NCI-H510A (cell line): ENCODE data around the gene MLLT6.

ENCODE experiments used
- DNase-seq: peaks from one replicate; lab custom pipeline; 2025; lab: John Stamatoyannopoulos, UW

Gene MLLT6

GRCh38 chr17:38704606-38705522 is at the start of gene MLLT6:
TSS of gene MLLT6 (plus strand) at chr17:38705273. CDS start at chr17:38705633, 360 bp downstream.
- DNase-seq, result peak; percentile 90

DNA sequence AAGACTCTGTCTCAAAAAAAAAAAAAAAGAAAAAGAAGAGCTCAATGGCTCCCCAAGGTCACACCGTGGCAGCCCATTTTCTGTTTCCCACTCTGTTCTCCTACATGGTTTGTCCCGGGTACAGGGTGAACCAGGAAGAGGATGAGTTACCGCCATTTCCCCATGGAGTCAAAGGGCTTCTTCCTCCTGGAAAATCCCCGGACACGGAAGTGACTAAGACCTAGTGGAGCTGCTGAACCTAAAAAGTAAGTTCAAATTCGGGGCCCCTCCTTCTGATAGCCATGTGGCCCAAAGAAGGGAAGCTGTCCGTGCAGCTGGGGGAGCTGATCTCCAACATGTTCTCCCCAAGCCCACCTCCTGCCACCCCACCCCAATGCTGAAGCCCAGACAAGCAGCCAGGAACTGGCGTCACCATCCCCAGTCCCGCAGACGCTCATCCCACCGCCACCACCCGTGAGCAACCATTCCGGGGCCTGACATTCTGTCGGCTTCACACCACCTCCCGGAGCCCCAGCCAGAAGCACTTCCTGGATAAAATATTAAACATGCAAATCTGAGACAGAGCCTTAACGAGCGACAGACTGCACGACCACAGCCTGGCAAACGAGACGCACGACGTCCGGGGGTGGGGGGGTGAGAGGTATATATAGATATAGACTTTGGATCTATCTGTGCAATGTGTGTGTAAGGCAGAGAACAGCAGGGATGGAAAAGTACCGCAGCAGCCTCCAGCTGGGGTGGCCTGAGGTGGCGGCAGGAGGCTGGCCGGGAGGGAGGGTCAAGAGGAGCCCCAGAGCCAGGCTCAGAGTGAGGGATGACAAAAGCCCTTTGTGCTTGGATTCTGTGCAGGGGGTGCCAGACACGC is 47.9 kb upstream of the MLLT6 start:
- no peak for DNase-seq

GRCh38 chr17:38657824-38658740 is 47.0 kb upstream of the MLLT6 start:
- no peak for DNase-seq

DNA sequence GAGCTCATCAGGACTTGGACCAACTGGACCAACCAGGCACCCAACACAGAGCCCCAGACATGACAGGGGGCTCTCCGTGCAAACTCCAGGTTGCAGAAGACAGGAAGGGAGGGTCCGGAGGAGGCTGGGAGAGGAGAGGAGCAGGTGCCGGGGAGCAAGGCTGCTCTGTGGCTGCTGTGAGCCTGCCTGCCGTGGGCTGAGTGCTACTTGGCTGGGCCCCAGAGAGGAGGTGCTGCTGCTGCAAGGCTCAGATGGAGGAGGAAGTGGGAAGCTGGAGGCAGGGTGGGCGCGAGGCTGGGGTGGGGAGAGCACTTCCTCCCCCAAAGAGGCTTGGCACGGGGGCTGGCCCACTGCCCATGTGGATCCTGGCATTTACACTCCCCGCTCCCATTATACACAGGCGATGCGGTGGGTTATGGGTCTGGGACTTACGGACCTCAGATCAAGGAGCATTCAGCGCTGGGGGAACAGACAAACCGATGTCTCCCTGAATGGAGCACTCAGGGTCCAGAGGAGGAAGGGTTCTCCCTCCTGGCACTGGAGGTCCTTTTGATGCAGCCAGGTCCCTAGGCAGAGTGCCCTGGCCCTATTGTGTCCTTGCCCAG is 46.2 kb upstream of the MLLT6 start:
- DNase-seq, result no peak

GRCh38 chr17:38659415-38659814 is 45.7 kb upstream of the MLLT6 start:
- DNase-seq, result no peak

- peak; percentile 28 for DNase-seq
These were observed 44.7 kb upstream of the MLLT6 start for GRCh38 chr17:38660097-38661025.

DNA sequence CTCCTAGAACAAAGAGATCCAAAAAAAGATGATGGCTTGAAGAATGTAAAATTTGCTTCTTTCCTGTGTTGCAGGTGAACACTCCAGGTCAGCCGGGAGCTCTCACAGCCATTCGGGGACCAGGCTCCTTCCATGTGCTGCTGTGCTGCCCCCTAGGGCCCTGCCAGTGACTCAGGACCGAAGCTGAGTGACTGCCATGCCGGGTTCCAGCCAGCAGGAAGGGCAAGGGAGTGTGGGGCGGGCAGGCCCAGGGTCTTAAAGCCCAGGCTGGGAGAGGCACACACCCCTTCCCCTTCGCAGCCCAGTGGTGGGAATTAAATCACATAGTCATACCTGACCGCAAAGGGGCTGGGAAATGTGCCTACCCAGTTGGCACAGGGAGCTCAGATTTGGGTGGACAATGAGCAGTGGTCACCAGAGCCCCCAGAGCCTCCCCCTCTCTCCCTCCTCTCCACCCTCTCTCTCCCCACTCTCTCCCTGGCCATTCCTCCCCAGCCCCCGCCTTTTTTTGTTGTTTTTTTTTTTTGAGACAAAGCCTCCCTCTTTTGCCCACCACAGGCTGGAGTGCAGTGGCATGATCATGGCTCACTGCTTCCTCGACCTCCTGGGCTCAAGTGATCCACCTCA is 41.8 kb upstream of the MLLT6 start:
- DNase-seq, result peak; percentile 77

DNA sequence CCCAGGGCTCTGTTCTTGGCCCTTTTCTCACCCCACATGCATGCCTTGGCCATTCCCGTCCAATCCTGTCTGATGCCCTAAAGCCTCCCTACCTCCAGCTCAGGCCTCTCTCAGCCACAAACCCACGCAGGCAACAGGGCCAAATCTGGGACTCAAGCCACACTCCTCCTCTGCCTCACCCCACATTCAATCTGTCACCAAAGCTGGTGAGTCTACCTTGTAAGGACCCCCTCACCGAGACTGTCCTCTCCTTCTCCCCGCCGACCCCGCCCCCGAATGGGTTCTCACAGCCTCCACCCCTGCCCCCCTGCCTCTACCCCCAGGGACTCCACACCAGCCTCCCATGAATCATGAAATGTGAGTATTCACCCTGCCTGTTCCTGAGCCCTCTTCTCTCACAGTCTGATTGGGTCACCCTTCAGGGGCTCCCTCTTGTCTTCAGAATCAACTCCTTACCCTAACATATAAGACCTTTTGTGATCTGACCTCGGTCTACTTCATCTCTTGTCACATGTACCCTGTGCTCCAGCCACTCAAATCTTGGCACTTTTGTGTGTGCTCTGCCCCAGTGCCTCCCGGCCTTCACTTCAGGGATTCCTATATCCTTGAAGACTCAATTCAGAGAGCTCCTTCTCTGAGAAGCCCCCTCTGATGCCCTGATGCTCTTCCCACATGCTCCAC is 41.0 kb upstream of the MLLT6 start:
- DNase-seq, result no peak

- DNase-seq, result peak; percentile 7
These were observed 37.8 kb upstream of the MLLT6 start for GRCh38 chr17:38667099-38667786.

DNA sequence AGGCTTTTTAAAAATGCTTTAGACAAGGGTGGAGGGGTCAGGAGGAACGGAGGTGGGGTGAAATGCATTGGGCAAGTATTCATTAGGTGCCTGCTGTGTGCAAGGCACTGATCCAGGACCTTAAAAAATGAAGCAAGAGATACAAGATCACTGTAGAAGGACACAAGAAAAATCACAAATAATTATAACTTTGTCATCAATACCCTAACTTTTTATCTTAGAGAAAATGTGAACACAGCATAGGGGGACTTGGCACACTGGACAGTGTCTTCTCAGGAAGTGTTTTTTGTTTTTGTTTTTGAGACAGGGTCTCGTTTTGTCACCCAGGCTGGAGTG is 37.3 kb upstream of the MLLT6 start:
- DNase-seq, result no peak

GRCh38 chr17:38669520-38669919 is 35.6 kb upstream of the MLLT6 start:
- DNase-seq, result no peak

DNA sequence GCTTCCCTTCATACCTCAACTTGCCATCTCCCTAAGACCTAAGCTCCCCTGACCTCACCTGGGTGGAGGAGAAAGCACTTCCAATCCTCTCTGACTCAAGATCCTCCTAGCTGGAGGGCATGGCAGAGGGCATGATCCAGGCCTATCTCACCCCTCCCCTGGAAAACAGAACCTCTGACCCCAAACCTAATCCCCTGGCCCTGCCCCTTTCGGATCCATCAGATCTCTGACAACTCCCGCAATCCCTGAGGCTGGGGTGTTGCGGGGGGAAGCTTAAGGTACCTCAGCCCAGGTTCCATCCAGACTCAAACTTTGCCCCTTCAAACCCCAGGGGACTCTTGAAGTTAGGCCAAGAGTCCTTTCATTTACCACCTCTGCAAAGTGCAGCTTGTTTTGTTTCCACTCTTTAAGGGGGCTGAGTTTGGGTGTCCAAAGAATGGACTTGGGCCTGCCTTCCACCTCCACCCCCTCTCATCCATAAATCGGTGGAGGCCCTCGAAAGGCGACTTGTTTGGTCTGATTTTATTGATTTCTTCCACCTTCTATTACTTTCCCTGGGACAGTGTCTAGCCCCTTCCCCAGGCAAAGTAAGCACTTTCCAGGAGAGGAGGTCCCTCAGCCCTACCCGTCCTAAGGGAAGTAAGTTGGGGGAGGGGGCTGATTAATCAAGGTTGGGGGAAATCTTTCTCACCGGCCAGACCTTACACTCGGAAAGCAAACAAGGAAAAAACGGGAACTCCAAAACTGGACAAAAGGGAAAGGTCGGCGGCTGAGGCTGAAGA is 32.9 kb upstream of the MLLT6 start:
- DNase-seq, result no peak

DNA sequence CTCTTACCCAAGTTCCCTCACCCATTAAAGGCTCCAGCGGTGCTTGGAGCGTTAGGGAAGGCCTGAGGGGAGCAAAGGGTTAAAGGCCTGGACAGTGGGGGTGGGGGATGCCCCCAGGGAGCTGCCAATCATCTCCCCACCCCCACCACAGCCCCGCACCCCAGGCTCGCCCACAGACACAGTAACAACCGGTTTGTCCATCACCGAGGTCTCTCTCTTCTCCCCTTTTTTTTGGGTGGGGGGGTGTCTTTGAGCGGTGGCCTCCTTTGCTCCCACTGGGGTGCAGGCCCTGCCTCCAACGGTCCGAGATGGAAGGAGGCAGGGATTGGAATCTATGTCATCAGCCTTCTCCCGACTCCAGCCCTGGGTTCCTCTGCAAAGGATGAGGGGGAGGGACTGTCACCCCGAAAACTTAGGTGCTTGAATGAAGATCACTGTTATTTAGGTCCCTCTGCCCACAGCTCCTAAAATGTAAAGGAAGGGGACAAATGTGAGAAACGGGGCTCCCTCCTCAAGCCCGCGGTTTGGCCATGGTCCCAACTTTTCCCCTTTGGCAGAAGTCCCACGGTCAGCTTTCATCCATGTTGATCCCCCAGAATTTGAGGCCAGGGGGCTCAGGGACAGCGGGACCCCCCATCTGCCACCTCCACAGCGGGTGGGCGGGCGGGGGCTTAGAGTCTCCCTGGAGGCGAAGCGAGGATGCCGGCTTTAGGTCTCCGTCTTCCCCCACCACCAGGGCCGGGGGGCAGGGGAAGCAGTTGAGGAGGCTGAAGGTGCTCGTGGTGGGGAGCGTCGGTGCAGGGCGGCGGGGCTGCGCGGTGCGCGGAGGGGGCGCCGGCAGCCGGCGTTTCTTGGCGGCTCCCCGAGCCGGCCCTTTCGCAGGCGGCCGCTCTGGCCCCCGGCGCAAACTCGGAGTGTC is 32.0 kb upstream of the MLLT6 start:
- DNase-seq, result no peak

- DNase-seq, result no peak
These were observed 31.4 kb upstream of the MLLT6 start for GRCh38 chr17:38673707-38674013.

DNA sequence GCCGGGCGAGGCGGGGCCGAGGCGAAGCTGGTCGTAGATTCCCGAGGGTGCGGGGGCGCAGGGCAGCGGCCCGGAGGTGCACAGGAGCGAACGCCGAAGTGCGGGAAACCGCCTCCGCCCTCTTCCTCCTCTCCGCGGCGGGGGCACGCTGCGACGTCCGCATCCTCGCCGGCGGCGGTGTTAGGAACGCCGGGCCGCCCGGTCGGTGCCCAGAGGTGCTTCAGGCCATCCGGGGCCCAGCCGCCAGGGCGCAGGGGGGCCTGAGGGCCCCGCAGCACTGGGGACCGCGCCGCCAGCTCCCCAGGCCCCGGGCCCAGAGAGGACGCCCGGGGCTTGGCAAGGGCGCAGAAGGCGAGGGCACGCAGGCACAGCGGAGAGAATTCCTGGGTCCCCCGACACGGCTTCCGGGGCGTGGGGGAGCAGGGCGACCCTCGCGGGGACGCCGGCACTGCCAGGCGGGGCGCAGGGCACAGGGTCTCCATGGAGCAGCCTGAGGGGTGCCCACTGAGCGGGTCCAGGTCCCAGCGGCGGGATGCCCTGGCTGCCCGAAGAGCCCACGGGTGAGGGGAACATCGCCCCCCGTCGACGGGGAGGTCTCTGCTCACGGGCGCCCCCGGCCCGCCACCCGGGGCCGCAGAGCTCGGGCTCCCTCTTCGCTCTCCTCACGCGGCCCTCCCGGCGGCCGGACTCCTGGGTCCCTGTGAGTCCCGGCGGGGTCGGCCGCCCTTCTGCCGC is 30.9 kb upstream of the MLLT6 start:
- peak; percentile 14 for DNase-seq
